Lung microvascular endothelial cell (primary cell): ENCODE data around the gene RASD1. TPM values are rescaled to one million over a fixed set of nuclear protein-coding genes. Genes with fewer than 3 reads are reported as not detected.

Experiments used
- DNase-seq, 2 donors: peaks; one replicate each; pipeline versions ENCODE4 v3.0.0 to v3.0.0-alpha.2; 2010; ENCODE audit warnings: low read depth in 2 of 2
- total RNA-seq: library from RNA; depleted of rRNA; stranded (reverse); fragments of >200 nt; gene quantifications from 2 replicates; pipeline ENCODE4 v1.2.1, GENCODE V29; 2014

Gene RASD1
- total RNA-seq, 1 donor from 2014 or later = 3.8 TPM

DNA sequence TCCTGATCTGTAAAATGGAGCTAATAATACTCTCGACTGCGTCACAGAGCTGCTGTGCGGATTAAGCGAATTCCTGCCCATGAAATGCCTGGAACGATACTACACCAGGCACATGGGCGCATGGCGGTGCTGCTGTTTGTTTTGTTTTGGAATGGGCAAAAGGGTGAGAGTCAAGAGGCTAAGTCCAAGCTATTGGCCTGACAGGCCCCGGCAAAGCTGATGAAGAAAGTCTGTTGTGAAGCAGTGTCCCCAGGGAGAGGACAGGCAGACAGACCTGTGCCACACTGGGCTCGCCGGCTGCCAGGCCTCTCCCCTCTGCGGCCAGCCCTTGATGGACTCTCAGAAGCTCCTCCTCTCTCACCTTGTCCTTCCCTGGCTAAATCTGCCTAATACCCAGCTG, 31.3 kb upstream of the RASD1 start:
- peak in 1 of 2 donors; percentile 33 for DNase-seq

DNA sequence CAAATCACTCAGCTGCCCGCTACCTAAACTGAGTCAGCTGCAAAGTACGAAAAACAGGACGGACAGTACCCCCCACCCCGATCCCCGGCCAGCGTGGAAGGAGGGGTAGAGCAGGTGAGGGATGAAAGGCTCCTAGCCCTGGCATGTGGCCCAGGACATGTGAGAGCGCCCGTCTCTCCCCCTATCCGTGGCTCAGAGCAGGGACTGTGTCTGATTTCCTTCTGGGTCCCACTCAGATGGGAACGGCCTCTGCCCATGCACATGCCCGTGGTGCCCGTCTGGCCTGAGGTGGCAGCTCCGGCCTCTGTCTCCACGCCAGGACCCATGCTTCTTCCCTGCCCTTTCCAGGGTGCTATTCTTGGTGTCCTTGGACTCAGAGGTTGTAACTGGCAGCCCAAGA, 30.2 kb upstream of the RASD1 start:
- DNase-seq = no peak

DNA sequence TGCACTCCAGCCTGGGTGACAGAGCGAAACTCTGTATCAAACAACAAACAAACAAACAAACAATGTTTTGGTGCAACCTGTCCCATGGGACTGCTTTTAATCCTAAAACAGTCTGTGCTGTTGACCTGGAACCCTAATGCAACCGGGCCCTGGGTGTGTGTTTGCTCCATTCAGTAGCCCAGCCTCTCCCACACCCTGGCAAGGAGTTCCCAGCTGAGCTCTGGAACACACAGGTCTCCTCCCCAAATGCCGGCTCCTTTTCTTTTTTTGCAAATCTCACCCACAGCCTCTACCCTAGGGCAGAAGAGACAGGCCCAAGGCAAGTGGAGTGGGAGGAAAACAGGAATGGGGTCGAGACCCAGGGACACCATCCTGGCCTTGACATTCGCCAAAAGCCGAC, 29.8 kb upstream of the RASD1 start:
- DNase-seq = no peak

DNA sequence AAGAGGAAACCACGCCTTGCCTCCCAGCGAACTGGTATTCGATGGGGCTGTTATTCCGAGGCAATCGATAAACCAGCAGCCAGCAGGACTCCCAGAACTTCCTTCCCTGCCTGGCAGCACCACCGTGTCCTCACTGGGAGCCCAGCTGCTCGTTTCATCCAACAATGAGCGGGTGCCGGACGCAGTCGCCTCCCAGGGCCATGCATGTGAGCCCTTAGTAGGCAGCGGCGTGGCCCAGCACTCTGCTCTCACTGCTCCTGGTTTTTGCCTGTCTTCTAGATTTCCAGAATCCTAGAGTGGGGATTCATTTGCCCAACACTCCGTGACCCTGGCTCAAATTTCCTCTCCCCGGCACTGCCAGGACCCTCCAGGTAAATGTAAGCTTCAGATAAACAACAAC, 29.1 kb upstream of the RASD1 start:
- DNase-seq = peak in 1 of 2 donors; percentile 30

DNA sequence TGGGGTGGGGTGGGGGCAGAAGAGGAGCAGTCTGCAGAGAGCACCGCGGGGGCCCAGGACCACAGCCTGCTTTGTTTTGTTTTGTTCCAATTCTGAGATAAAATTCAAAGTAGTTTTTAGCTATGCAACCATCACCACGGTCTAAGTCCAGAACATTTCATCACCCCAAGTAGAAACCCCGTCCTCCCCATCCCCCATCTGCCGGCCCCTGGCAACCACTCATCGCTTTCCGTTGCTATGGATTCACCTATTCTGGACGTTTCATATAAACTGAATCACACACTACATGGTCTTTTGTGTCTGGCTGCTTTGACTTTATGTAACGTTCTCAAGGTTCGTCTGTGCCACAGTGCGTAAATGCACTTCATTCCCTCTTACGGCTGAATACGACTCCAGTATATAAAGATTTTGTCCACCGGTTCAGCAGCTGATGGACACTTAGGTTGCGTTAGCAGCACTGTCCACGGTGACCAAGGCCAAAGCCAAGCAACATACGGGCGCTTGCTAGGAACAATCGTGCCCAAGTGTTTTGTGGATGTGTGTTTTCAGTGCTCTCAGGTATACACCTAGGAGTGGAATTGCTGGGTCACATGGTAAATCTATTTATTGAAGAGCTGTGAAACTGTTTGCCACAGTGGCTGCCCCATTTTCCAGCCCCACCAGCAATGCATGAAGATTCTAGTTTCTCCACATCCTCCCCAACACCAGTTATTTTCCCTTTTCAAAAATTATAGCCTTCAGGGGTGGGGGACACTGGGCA, 27.7 kb upstream of the RASD1 start:
- no peak for DNase-seq

DNA sequence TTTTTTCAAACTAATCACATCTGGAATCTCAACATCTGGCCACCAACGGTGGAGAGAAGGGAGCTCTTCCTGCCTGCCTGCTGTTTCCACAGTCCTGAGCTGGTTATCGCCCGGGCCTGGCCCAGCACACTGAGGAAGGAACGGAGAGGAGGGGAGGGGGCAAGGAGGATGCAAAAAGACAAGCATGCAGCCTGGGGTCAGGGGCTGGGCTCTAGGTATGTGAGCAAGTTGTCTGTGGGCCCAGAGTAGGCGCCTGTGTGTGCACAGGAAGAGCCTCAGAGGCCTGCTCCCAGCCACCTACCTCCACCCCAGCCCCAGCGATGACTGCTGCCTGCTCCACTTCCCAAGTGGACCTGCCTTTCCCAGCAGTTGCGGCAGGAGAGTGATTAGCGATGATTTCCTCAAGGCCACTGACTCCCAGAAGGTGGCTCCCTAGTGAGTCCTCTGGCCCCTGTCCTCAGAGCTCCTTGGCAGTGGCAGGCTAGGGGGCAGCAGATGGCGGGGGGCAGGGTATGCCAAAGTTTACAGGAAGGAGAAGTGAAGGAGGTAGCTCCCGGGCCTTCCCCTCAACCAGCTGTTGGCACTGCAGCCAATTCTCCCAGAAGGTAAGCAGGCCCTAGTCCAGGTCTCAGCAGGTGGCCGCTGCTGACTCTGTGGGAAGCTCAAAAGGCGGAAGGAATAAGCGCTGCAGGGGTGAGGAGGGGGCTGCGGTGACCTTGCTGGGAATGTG, 27.0 kb upstream of the RASD1 start:
- no peak for DNase-seq

DNA sequence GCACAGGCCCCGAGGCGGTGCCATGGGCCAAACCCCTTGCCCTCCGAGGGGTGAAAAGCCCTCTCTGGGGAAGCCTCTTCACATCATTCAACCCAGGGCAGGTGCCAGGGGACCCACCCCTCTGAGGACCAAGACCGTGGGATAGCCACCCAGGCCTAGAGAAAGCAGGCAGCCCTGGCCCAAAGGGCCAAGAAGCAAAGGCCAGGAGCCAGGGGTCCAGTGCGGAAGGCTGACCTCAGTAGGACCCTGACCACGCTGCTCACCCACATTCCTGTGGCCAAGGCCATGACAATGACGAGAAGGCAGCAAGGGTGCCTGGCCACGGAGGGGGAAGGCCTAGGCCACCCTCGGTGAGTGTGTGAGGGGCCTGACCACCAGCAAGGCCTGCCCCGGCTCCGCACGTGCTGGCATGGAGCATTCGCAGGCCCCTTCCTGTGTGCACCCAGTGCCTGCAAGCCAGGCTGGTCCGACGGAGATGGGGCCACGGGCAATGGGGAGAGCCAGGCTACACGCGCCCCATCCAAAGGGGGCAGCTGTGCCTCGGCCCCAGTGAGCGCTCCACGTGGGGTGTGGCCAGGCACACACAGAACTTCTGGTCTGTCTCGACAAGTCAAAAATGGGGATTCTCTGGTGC, 24.5 kb upstream of the RASD1 start:
- DNase-seq = no peak

DNA sequence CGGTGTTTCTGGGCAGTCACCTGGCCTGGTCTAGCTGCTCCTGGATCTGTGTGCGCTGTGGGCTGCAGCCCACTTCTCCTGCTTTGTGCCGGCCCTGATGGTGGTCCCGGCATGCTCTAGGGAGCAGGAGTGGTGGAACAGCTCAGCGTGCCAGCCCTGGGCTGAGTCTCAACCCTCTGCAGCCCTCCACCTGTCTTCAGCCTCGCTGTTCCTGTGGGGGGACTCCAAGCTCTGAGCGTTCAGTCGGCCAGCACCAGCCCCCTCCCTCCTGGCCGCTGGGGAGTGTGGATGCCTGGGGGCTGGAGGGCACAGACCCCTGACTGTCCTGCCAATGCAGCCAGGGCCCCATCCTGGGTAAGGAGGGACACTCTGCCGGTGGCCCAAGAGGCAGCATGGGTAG, 23.7 kb upstream of the RASD1 start:
- no peak for DNase-seq

DNA sequence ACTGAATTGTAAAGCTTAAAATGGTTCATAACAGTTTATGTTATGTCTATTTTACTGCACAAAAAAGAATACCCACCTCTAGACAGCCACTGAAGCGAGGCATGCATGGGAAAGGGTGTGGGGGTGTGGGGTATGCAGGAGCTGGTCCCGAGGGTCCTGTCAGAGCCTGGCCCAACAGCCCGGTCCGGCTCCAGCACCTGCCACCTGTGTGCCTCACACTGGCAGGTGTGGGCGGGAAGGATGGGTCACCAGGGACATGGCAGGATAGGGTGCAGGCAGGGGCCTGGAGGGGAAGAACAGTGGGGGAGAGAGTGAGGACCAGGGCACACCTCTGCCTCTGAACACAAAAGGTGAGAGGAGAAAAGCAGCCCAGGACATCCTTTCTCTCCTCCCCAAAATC, 22.8 kb upstream of the RASD1 start:
- no peak for DNase-seq

DNA sequence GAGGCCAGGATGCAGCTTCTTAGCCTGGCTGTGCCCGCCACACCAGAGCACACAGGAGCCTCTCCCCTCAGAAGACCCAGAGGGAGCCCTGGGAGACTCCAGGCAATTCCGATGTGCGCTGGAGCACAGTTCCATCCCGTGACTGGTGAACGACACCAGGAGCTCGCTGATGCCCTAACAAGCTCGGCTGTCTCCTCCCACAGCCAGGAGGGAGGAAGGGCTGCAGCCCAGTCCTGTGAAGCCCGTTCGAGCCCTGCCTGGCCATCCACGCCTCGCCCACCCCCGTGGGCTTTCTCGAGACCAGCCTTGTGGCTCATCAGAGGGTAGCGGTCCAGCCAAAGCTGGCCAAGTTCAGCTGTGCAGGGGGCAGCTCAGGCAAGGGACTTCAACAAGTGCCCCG, 21.8 kb upstream of the RASD1 start:
- no peak for DNase-seq

DNA sequence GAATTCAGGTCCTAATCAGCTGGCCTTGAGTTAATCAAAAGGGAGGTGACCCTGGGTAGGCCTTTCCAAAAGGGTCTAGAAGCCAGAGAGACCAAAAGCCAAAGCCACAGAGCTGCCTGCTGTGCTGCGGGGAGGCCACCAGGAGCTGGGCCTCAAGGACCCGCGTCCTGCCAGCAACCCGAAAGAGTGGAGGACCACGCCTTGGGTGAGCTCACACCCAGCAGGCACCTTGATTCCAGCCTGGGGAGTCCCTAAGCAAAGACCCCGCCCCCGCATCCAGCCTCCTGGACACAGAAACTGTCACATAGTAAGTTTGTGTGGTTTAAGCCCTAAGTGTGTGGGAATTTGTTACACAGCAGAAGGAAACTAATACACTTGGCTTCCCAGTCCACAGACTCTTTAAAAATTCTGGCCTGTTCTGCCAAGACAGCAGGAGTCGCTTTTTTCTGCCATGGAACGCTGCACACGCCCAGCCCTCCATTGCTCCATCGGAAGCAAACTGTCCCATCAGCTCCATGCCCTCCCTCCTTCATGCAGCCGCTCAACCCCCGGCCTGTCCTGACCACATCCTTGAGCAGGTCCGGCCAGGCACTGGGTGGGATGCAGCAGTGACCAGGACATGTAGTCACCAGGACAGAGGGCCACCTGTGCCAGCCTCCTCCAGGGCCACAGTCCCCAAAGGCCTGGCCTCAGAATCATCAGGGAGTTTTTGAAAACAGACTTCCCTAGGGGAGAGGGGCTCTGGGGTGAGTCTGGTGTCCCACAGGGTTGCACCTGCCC, 20.9 kb upstream of the RASD1 start:
- DNase-seq = no peak

DNA sequence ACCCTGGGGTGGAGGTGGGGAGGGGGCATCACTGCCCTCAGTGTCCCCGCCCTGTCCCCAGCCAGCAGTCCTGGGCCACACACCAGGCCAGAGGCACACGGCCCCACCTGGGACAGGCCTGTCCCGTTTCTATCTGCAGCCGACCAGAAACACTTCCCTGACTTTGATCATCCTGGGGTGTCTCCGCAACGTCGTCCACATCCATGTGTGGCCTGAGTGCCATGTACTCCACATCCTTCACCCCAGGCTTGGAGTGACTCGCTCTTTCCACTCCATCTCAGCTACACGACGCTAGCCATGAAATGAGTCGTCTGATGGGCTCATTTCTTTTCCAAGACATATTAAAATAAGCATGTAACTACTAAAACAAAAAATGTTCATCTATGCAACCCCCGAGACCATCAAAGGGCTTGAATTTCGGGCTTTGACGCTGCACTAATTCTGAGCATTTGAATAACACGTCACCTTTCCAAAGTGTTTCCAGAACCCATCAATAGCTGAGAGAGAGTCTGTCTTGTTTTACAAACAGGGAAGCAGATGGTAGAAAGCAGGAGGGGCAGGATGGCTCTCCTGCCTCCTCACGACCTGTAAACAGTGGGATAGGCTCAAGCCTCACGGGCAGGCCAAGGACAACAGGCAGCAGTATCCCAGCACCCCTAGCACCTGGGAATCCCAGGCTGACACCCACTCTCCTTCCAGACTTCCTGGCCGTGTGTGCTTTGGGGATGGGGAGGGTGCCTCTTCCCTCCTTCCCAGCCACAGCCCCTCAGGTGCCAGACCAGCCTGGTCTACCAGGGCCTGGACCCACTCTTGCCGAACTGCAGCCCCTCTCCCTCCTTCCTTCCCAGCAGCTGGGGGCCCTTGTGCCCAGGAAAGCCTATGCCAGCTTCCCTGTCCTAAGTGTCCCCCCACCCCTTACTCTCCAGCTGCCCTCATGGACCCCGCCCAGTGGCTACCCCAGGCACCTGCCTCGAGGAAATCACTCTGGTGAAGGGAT, 20.0 kb upstream of the RASD1 start:
- peak in 1 of 2 donors; percentile 31 for DNase-seq

DNA sequence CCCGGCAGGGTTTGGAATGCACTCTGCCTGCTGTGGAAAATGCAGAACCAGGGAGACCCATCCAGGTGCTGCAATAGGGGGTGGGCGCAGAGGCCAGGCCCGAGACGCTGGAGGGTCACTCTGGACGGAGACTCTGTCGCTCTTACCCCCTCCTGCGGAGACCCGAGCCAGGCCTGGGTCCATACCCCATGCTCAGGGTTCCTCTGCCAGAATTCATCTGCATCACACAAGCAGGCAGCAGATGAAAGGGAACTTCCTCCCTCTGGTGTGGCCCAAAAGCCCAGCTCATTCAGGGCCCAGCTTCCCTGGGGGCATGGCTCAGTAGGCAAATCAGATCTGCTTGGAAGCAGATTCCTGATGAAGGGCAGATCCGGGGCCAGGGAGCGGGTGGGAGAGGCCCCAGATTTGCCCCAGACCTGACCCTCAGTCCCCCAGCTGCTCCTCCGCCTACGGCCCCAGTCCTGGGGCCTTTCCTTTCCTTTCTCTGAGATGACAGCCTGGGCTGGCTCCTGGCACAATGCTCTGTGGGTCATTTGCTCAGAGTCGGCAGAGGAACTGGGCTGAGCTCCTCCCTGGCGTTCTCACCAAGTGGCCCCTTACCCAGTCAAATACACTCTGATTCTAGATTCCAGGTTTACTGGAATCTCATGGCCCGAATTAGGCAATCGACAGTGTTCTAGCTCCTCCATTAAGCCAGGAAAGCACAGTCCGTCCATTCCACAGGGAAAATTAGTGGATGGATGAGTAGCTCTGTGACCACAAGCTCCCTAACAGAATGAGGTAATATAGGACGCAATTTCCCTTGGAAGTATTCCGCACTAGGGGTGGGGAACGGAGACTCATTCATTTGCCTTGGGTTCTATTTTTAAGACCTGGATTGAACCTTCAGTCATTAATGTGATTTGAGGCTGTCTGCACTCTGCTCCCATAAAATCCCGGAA, 19.1 kb upstream of the RASD1 start:
- DNase-seq = peak in 1 of 2 donors; percentile 38

DNA sequence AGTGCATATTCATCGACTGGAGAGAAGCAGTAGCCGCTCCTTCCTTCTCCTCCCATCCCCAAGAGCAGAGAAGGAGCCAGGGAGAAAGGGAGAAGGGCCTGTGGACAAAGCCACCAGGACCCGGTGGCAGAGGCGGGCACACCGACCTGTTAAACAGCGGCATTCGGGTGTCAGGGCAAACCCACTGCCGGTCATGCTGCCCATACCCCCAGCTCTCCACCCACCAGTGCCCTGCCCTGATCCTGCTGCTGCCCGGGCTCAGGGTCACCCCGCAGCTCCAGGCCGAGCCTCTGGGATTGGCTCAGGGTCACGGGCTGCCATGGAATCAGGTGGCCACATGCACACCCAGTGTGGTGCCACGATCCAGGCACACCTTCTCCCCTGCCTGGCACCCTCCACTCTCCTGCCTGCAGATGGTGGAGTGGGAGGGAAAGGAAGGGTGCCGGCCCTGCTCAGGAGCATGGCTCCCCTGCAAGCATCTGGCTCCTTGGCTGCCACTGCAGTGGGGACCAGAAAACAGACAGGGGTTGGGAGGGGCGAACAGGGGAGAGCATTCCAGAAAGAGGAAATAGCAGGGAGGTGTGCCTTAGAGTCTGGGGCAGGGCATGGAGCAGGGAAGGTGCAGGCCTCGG, 18.3 kb upstream of the RASD1 start:
- no peak for DNase-seq

DNA sequence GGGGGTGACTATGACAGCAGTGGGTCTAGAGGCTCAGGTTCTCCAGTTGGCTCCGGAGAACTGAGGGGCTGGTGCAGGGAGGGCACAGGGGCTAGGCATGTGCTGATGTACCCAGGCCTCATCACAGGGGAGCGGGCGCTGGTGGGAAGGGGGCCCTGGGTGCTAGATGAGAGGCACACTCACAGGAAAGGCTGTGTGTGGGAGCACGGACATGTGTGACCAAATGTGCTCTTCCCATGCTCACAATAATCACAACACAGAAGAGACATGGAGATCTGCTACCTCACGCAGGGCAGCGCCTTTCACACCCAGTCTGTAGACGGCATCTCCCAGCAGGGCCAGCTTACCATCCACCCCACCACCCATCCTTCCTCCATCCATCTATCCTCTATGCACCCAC, 17.4 kb upstream of the RASD1 start:
- DNase-seq = no peak

DNA sequence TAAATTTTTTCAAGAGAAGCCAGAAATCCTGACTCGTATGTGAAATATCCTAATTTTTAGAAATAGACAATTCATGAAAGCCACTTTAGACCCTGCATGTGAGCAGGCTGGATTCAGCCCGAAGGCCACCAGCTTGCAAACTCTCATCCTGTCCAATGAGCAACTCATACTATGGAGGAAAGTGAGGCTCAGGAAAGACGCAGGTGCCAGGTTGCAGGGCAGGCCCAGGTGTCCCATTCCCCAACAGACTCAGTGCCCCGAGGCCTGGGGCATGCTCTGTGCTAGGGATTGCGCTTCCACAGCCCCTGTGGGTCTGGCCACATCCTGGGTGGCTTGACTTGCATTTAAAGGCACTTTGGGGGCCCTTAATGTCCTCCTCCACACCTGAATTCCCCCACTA, 16.7 kb upstream of the RASD1 start:
- DNase-seq = no peak

DNA sequence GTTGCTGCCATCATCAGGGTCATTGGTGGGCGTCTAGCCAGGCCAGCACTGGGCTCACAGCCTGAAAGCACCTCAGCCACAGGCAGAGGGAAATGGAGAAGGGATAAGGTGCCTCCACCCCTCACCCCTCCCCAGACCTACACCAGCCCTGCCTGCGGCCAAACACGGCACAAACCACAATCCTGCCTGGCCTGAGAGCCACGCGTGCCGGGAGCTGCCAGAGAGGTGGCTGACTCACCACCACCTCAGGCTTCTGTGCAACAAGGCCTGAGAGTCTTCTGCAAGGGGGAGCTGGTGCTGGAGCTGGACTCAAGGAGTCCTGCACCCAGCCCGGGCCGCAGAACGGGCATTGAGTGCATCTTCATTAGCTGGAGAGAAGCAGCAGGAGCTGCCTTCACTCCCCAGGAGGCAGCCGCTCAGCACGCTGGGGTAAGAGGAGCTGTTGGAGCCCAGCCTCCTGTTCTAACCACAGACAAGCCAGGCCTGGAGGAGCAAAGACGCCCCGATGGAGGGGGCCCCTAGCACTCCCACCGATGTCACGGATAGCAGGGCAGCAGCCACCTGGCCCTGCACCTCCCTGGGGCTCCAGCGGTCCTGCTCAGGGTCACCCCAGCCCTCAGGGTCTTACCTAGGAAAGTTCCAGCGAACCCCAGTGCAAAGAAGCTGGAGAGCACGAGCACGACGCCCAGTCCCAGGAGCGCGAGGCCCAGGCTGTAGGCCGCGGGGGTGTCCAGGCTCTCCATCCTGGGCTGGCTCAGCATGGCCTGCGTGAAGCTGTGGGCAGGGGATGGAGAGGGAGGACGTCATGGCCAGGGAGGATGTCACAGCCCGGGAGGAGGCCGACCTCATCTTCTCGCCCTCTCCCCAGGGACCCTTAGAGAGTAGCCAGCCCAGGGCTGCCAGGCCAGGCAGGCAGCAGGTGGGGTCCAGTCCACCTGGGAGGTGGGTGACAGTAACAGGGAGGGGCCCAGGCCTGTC, 16.0 kb upstream of the RASD1 start:
- peak in 1 of 2 donors; percentile 72 for DNase-seq

DNA sequence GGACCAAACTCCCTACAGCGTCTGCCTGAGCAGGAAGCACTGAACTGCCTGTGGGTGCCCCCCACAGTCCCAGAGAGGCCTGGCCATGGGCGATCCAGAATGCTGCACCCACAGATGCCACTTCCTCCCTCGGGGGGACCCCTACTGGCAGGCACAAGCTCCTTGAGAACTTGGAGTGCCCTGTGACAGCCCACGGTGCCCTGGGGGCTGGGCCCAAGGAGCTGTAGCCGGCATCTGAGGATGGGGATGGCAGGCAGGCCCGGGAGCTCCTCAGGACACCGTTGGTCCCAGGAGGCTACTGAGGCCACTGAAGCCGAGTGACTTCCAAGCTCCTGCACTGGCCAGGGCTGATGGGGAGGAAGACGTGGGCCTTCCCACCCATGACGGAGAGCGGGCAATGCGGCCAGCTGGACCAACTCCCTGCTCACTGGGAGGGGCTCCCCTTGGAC, 15.1 kb upstream of the RASD1 start:
- no peak for DNase-seq
